Esophagus muscularis mucosa (tissue), 3 donors: ENCODE results near the gene PRPF6.

Experiments
- POLR2A ChIP-seq: fragments of 450-650 bp; IDR thresholded peaks from one replicate; pipeline ENCODE4 v1.6.1; 2017; ENCODE audit warnings: antibody characterized with exemption, moderate library complexity, mild to moderate bottlenecking, low read depth
- TF ChIP-seq, protein P1 (sequence below), 3 experiments: fragments of 200-600 bp in 2 of 3; fragments of 450-650 bp in 1 of 3; sonication (generic) in 2 of 3; IDR thresholded peaks; one replicate each; pipeline ENCODE4 v1.5.1; 2017 to 2019; ENCODE audit warnings: antibody characterized with exemption in 3 of 3, mild to moderate bottlenecking in 2 of 3, moderate library complexity in 1 of 3

GRCh38 chr20:64045346-64046011 lies 64.5 kb downstream of the PRPF6 start:
- TF ChIP-seq, protein P1, sequence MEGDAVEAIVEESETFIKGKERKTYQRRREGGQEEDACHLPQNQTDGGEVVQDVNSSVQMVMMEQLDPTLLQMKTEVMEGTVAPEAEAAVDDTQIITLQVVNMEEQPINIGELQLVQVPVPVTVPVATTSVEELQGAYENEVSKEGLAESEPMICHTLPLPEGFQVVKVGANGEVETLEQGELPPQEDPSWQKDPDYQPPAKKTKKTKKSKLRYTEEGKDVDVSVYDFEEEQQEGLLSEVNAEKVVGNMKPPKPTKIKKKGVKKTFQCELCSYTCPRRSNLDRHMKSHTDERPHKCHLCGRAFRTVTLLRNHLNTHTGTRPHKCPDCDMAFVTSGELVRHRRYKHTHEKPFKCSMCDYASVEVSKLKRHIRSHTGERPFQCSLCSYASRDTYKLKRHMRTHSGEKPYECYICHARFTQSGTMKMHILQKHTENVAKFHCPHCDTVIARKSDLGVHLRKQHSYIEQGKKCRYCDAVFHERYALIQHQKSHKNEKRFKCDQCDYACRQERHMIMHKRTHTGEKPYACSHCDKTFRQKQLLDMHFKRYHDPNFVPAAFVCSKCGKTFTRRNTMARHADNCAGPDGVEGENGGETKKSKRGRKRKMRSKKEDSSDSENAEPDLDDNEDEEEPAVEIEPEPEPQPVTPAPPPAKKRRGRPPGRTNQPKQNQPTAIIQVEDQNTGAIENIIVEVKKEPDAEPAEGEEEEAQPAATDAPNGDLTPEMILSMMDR (IDR thresholded peaks at IDR 0.05): no peak
- no peak for TF ChIP-seq POLR2A
